ENCODE data around the gene TMPRSS2. TPM values are rescaled to one million over a fixed set of nuclear protein-coding genes. Genes with fewer than 3 reads are reported as not detected.

Gene TMPRSS2
- total RNA-seq, 4 donors from 2014 or later = 39.6 to 419 (median 352) TPM

DNA sequence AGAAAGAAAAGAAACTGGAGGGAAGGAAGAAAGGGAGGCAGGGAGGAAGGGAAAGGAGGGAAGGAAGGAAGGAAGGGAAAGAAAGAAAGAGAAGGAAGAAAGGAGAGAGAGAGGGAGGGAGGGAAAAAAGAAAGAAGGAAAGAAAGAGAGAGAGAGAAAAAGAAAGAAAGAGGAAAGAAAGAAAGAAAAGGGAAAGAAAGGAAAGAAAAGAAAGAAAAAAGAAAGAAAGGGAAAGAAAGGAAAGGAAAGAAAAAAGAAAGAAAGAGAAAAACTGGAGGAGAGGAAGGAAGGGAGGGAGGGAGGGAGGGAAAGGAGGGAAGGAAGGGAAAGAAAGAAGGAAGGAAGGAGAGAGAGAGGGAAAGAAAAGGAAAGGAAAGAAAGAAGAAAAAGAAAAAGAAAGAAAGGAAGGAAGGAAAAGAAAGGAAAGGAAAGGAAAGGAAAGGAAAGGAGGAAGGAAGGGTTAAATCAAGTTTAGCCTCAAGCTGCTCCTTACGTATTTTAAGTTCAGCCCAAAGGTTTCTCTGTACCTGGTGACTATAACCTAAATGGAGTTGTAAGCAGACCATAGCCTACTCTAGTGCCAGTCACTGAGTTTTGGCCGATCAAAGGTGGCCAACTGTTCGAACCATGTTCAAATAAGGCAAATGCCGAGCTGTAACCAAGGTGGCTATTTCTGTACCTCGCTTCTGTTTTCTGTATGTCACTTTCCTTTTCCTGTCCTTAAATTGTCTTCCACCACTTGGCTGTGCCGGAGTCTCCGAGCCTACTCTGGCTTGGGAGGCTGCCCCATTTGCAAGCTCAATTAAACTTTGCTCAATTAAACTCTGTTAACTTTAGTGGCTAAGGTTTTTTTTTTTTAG lies 37.8 kb upstream of the TMPRSS2 start:
- no peak overlapping the region for H3K27ac ChIP-seq
- no peak for DNase-seq
- H3K36me3 ChIP-seq = no peaks in the 10 kb centered on the region

DNA sequence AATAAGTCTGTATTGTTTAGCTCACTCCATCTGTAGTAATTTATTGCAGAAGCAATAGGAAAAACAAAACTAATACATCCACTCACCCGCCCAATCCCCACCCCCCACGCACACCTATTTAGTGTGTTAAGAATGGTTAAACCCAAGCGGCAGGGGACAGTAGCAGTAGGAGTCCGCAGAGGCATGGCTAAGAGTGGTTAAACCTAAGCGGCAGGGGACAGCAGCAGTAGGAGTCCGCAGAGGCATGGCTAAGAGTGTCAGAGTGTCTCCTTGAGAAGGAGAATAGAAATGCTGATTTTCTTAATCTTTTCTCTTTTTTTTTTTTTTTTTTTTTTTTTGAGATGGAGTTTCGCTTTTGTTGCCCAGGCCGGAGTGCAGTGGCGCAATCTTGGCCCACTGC lies 34.8 kb upstream of the TMPRSS2 start:
- no peak for DNase-seq
- no peak overlapping the region for H3K4me3 ChIP-seq
- TF ChIP-seq, protein P1, sequence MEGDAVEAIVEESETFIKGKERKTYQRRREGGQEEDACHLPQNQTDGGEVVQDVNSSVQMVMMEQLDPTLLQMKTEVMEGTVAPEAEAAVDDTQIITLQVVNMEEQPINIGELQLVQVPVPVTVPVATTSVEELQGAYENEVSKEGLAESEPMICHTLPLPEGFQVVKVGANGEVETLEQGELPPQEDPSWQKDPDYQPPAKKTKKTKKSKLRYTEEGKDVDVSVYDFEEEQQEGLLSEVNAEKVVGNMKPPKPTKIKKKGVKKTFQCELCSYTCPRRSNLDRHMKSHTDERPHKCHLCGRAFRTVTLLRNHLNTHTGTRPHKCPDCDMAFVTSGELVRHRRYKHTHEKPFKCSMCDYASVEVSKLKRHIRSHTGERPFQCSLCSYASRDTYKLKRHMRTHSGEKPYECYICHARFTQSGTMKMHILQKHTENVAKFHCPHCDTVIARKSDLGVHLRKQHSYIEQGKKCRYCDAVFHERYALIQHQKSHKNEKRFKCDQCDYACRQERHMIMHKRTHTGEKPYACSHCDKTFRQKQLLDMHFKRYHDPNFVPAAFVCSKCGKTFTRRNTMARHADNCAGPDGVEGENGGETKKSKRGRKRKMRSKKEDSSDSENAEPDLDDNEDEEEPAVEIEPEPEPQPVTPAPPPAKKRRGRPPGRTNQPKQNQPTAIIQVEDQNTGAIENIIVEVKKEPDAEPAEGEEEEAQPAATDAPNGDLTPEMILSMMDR (IDR thresholded peaks at IDR 0.05) = no peak
- no peak for TF ChIP-seq POLR2A (IDR thresholded peaks at IDR 0.05)

More for the DNA sequence above, 37.8 kb upstream of the TMPRSS2 start:
- Histone ChIP-seq H3K9me3 (no peaks in the 10 kb centered on the region), H3K4me3 (no peak overlapping the region), H3K27me3 (no peaks in the 10 kb centered on the region), H3K4me1 (no peaks in the 10 kb centered on the region)
- TF ChIP-seq, protein P1 (IDR thresholded peaks at IDR 0.05) = no peak
- no peak for TF ChIP-seq POLR2A (IDR thresholded peaks at IDR 0.05)

DNA sequence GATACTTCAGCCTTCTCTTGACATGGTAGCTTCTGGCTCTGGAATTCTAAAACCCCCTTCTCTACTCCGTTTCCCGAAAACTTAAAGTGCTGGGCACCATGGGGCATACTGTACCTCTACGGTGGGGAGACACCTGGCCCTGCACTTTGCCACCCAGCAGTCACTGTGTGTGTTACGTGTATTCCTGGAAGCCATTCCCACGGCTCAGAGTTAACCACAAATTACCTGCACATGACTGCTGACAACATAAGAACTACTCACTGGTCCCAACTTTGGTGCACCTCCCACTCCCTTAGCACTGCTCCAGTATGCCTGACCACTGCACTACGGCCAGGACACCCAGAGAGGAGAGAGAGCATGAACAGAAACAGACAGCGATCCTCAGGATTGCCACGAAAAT lies 29.4 kb upstream of the TMPRSS2 start:
- Histone ChIP-seq H3K27me3 (no peaks in the 10 kb centered on the region), H3K36me3 (no peaks in the 10 kb centered on the region), H3K4me1 (no peaks in the 10 kb centered on the region), H3K9me3 (no peaks in the 10 kb centered on the region), H3K27ac (no peak overlapping the region), H3K4me3 (no peak overlapping the region)
- no peak for DNase-seq
- TF ChIP-seq, protein P1 (IDR thresholded peaks at IDR 0.05) = no peak

More for the DNA sequence above, 34.8 kb upstream of the TMPRSS2 start:
- no peaks in the 10 kb centered on the region for H3K9me3 ChIP-seq
- H3K4me1 ChIP-seq = no peaks in the 10 kb centered on the region
- no peak overlapping the region for H3K27ac ChIP-seq
- H3K36me3 ChIP-seq = no peaks in the 10 kb centered on the region
- H3K27me3 ChIP-seq = no peaks in the 10 kb centered on the region

DNA sequence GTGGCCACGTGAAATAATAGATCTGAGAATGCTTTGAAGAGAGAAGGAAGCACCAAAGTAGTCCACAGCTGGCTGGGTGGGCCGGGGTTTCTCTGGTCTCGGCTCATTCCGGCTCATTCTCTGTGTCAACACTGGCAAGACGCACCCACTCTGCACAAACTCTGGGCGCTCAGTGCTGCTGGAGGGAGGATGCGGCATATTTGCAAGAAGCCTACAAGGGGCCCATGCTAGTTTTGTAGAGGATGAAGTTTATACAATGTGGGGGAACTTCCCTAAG lies 28.8 kb upstream of the TMPRSS2 start:
- Histone ChIP-seq H3K9me3 (no peaks in the 10 kb centered on the region), H3K36me3 (no peaks in the 10 kb centered on the region), H3K4me1 (no peaks in the 10 kb centered on the region), H3K27me3 (no peaks in the 10 kb centered on the region), H3K4me3 (no peak overlapping the region), H3K27ac (no peak overlapping the region)
- TF ChIP-seq POLR2A (IDR thresholded peaks at IDR 0.05) = no peak
- TF ChIP-seq, protein P1 (IDR thresholded peaks at IDR 0.05) = no peak
- DNase-seq = no peak

DNA sequence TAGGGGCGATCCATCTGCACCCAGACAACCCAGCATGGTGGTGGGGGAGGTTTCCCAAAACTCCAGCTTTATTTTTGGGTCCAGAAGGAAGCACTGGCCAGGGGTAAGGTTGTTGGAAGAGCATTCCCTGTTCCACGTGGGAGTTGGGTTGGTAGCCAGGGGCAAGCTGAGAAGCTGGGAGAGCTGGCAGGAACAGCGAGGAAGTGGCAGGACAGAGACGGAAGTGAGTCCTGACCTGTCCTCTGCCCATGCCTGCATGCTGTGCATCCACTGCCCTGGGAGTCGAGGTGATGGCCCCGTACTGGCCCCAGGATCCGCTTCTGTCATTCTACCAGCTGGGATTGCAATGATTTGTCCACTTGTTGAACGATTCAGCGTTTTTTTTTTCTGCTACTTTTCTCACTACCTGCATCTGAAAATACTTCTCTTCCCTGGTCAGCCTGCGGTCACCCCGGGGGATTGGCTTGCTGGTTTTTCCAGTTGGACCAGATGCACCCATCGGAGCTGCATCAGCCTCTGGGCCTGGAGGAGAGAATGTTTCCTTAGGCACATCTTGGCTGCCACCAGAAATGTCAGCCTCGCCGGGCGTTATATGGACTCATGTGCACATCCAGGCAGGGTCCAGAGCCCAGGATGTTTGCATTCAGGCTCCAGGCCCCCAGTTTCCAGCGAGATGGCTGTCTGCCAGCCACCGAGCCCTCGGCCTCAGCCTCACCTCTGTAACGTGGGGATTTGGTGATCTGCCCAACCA lies 28.3 kb upstream of the TMPRSS2 start:
- TF ChIP-seq, protein P1 (IDR thresholded peaks at IDR 0.05) = no peak
- no peak for TF ChIP-seq POLR2A (IDR thresholded peaks at IDR 0.05)
- Histone ChIP-seq H3K9me3 (no peaks in the 10 kb centered on the region), H3K27me3 (no peaks in the 10 kb centered on the region), H3K27ac (no peak overlapping the region), H3K4me1 (no peaks in the 10 kb centered on the region), H3K36me3 (no peaks in the 10 kb centered on the region), H3K4me3 (no peak overlapping the region)
- DNase-seq = no peak

Data from Peyer's patch (tissue), 4 donors.